HS-27A (cell line): ENCODE measurements around the gene GNAS-AS1.

Source experiments
- DNase-seq: peaks from one replicate; pipeline ENCODE4 v3.0.0-alpha.2; 2012; ENCODE audit warnings: low read depth, missing footprints

The GNAS-AS1 gene

GRCh38 chr20:58855506-58856389 is 5.0 kb upstream of the GNAS-AS1 start:
- no peak for DNase-seq

- no peak for DNase-seq
These were observed 4.2 kb upstream of the GNAS-AS1 start for GRCh38 chr20:58854638-58855471.

- DNase-seq: no peak
These were observed 3.4 kb upstream of the GNAS-AS1 start for GRCh38 chr20:58853976-58854637.

- no peak for DNase-seq
These were observed 2.8 kb upstream of the GNAS-AS1 start for GRCh38 chr20:58853466-58853865.

- no peak for DNase-seq
These were observed 2.0 kb upstream of the GNAS-AS1 start, which contains the start of gene GNAS for GRCh38 chr20:58852543-58853271. Gene GNAS, plus strand, starts transcription at chr20:58852716.

- DNase-seq: no peak
These were observed 1.3 kb upstream of the GNAS-AS1 start for GRCh38 chr20:58851969-58852458.

- no peak for DNase-seq
These were observed 693 bp upstream of the GNAS-AS1 start for GRCh38 chr20:58851221-58851968.

- no peak for DNase-seq
These were observed 3.2 kb downstream of the GNAS-AS1 start for GRCh38 chr20:58847463-58847862.

- DNase-seq: no peak
These were observed 5.0 kb downstream of the GNAS-AS1 start for GRCh38 chr20:58845706-58846105.

- DNase-seq: no peak
These were observed 7.6 kb downstream of the GNAS-AS1 start for GRCh38 chr20:58843128-58843556.

- no peak for DNase-seq
These were observed 8.4 kb downstream of the GNAS-AS1 start for GRCh38 chr20:58842276-58842675.

GRCh38 chr20:58841539-58842264 is 9.0 kb downstream of the GNAS-AS1 start:
- no peak for DNase-seq

GRCh38 chr20:58840816-58841538 is 9.7 kb downstream of the GNAS-AS1 start:
- DNase-seq: no peak

- no peak for DNase-seq
These were observed 10.5 kb downstream of the GNAS-AS1 start for GRCh38 chr20:58839991-58840747.

- no peak for DNase-seq
These were observed 11.2 kb downstream of the GNAS-AS1 start for GRCh38 chr20:58839474-58839874.

GRCh38 chr20:58838174-58838573 is 12.5 kb downstream of the GNAS-AS1 start:
- no peak for DNase-seq

GRCh38 chr20:58837717-58838116 is 13.0 kb downstream of the GNAS-AS1 start:
- no peak for DNase-seq

GRCh38 chr20:58836616-58837204 is 14.0 kb downstream of the GNAS-AS1 start:
- no peak for DNase-seq
